Left renal cortex interstitium (tissue), 4 donors: ENCODE measurements around the gene GINS3. TPM values are rescaled to one million over a fixed set of nuclear protein-coding genes. Genes with fewer than 3 reads are reported as not detected.
"Not testable (repeated sequence)": the region's sequence is repeated elsewhere in the genome, so short reads cannot be mapped to it uniquely, and the experiment has no call there.

ENCODE experiments used
- DNase-seq, 4 donors: peaks; one replicate each; pipeline ENCODE4 v3.0.0-alpha.2; 2013; ENCODE audit warnings: low read depth in 4 of 4, low spot score in 2 of 4, missing footprints in 1 of 4
- polyA plus RNA-seq, 4 donors: library from polyadenylated mRNA; unstranded; fragments of 120-200 nt; gene quantifications; one replicate each; pipeline ENCODE4 v1.2.1, GENCODE V29; 2013; ENCODE audit not compliant: insufficient read length in 4 of 4

The GINS3 gene
- polyA plus RNA-seq, 4 donors: 11.8 to 12.5 (median 12.3) TPM

DNA sequence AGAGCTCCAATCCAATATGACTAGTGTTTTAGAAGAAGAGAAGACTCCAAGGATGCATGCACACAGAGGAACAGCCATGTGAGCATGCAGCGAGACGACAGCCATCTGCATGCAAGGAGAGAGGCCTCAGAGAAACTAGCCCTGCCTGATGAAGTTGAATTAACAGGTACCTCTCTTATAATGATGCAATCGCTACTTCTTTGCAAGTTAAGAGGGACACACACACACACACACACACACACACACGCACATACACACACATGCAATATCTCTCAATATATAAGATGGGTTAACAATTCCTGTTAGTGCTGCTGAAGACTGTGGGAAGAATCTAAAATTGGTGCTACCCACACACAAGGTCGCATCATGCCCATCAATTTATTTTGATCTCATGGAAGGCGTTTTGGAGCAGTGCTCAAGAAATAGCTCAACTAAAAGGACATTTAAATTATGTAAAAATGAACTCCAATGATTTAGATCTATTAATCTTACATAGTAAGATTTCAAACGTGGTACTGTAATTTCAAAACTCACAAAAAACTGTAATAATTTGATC is 7.0 kb upstream of the GINS3 start:
- DNase-seq: no peak

DNA sequence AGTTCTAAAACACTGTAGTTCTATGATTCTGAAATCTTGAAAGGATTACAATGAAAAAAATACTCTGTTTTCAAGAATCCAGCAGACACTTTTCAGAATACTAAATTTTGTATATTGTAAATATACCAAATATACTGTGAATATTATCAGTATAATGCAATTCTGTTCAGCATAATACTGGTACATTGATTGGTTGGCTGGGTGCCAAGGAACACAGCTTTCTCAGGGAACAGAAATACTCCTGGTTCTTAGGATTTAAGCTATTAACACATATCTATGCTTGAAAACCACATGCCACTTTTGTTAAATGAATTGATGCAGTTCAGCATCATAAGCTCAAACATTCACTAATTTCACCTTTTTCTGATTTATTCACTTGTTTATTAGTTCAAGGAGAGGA is 2.5 kb upstream of the GINS3 start:
- no peak for DNase-seq

DNA sequence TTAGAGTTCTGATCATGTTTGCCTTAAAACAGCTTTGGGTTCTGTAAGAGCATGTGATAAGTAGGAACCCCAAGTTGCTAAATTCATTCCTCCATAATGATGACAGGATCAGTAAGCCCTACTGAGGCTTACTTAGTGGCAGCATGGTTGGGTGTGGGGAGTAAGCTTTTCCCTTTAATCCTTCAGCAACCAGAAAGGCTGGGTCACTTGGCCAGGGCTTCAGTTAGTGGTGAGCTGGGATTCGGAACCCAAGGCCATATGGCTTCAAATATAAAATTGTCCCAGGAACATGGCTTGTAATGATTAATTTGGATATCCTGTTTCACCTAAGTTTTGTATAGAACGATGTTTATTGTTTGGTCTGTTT is 850 bp downstream of the GINS3 start:
- DNase-seq: no peak

DNA sequence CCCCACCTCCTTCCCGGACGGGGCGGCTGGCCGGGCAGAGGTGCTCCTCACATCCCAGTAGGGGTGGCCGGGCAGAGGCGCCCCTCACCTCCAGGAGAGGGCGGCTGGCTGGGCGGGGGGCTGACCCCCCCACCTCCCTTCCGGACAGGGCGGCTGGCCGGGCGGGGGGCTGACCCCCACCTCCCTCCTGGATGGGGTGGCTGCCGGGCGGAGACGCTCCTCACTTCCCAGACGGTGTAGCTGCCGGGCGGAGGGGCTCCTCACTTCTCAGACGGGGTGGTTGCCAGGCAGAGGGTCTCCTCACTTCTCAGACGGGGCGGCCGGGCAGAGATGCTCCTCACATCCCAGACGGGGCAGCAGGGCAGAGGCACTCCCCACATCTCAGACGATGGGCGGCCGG is 4.6 kb downstream of the GINS3 start:
- DNase-seq: not testable (repeated sequence)

DNA sequence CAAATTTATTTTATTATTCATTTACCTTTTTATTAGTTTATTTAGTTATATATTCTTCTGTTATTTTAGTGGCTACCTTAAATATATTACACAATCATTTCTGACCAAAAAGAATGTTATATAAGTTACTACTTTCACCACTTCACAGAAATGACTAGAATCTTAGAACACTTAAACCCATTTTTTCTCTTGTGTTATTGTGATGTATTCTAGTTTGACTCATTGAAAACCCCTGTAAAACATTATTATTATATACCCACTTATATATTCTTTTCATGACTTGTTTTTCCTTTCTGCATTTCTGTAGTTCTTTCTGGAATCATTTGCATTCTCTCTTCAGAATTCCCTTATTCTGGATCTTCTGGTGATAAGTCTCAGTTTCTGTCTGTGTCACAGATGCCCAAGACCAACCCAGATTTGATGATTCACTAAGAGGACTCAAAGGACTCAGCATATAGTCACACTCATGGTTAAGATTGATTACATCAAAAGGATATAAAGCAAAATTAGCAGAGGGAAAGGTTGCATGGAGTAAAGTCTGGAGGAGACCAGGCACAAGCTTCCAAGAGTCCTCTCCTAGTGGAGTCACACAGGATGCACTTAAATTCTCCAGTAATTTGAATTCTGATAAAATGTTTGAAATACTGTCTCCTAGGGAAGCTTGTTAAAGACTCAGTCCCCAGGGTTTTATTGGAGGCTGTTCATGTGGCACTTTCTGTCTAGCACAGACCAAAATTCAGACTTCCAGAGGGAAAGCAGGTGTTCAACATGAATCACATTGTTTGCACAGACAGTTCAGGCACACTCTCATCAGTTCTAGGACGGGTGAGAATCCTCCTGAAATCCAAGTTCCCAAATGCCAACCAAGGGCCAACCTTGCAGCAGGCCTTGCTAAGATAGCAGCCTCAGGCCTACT is 7.7 kb downstream of the GINS3 start:
- no peak for DNase-seq

DNA sequence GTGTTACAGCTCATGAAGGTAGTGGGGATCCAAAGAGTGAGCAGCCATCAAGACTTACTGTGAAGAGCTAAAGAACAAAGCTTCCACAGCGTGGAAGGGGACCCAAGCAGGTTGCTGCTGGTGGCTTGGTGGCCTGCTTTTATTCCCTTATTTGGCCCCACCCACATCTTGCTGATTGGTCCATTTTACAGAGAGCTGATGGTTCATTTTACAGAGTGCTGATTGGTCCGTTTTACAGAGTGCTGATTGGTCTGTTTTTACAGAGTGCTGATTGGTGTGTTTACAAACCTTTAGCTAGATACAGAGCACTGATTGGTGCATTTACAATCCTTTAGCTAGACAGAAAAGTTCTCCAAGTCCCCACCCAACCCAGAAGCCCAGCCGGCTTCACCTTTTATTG is 9.0 kb downstream of the GINS3 start:
- DNase-seq: not testable (repeated sequence)

DNA sequence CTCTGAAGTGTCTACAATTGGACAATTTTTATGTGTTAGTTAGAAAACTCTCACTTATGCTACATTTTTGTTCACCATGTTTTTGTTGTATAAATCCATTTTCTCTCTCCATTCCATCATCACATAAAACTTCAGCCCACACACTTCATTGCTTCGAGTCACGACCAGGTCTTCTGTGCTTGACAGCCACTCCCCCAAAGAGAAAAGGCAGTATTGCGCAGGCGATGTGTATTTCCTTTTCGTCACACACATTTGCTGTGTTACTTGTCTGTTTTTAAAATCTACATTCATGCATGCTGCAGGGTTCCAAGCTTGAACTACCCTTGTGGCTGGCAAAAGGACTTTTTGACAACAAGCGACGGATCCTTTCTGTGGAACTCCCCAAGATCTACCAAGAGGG is 10.5 kb downstream of the GINS3 start:
- no peak for DNase-seq

DNA sequence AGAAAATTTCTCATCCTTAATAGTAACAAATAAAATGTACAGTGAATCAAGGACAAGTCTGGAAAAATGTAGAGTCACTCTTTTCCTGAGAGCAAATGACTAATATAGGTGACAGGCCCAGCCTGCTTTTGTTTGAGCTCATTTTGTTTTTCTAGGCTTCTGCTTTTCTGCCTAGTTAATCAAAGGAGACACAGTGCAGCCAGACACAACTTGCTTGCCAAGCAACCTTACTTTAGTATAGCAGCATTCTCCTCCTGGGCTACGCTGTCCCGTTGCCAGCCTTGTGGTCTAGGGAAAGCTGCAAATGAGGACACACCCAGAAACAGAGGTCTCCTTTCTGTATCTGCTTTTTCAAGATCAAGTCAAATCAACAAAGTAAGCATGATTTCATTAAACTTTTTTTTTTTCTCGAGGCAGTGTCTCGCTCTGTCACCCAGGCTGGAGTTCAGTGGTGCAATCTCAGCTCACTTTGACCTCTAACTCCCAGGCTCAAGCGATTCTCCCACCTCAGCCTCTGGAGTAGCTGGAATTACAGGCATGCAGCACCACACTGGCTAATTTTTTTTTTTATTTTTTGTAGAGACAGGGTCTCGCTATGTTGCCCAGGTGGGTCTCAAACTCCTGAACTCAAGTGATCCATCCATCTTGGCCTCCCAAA is 17.2 kb downstream of the GINS3 start:
- DNase-seq: peak in 1 of 4 donors; percentile 11

DNA sequence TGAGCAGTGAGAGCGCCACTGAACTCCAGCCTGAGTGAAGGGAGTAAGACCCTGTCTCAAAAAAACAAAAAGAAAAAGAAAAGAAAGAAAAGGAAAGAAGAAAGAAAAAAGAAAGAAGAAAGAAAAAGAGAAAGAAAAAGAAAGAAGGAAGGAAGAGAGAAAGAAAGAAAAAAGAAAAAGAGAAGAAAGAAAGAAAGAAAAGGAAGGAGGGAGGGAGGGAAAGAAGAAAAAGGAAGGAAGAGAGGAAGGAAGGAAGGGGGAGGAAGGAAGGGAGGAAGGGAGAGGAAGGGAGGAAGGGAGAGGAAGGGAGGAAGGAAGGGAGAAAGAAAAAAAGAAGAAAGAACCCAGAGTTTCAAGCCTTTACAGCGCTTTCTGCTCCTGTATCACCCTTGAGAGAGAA is 19.1 kb downstream of the GINS3 start:
- no peak for DNase-seq

DNA sequence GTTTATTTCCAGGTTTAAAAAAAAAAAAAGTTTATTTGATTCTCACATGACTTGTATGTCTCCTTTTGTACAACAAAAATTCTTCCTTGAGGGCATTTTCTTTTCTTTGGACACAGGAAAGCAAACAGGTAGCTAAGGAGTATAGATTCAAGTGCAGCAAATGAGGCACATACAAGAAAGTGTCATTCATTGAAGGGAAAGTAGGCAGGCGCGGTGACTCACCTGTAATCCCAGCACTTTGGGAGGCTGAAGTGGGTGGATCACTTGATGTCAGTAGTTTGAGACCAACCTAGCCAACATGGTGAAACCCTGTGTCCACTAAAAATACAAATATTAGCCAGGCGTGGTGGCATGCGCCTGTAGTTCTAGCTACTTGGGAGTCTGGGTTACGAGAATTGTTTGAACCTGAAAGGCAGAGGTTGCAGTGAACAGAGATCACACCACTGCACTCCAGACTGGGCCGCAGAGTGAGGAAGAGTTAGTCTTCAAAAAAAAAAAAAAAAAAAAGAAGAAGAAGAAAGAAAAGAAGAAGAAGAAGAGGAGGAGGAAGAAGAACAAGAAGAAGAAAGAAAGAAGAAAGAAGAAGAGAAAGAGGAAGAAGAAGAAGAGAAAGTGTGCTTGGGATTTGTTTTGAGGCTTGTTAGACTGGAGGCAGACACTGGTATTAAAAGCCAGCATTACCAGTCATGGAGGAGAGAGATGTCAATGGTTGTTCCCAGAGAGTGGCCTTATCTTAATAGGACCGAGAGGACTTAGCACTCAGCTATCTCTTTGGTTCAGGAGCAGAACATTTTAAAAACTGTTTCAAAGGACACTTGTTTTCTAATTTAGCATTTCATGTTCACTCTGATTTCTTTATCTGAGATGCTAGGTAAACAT is 19.7 kb downstream of the GINS3 start:
- no peak for DNase-seq

DNA sequence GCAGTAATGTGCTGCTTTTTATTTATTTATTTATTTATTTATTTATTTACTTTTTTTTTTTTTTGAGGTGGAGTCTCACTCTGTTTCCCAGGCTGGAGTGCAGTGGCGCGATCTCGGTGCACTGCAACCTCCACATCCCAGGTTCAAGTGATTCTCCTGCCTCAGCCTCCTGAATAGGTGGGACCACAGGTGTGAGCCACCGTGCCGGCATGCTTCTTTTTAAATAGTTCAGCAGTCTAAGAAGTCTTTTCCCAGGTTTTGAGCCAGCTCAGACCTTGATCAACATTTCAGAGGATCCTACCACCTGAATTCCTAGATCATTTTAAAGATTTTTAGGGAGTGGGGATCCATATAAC is 20.3 kb downstream of the GINS3 start:
- DNase-seq: not testable (repeated sequence)

DNA sequence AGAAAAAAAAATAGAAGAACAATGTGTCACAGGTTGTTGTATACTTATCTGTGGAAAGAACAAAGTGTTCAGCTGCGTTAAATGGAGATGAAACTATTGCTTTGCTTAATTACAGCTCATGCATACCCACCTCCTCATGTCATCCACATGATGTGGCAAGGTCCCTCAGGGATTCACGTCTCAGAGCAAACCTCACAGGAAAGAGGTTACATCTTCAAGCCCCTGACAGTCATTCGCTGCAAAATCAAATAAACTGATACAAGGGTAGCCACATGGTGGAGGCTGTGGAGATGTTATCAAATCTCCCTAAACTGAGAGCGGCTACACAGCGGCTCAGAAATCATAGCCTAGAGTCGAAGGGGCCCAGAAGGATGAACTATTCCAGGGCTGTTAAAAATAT is 21.1 kb downstream of the GINS3 start:
- DNase-seq: no peak

DNA sequence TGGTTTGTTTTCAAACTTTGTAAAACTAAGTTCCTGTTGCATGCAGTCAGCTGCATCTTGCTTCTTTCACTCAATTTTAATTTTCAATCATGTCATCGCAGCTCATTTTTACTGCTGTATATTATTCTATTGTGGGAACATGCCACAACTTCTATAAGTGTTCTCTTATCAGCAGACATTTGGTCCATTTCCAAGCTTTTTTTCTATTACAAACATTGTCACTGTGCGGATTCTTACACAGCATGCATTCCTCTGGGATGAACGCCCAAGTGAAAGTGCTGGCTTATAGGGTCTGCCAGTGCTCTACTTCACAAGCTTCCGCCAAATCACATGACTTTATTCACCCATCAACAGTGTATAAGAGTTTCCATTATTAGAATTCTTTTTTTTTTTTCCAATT is 22.7 kb downstream of the GINS3 start:
- DNase-seq: no peak

DNA sequence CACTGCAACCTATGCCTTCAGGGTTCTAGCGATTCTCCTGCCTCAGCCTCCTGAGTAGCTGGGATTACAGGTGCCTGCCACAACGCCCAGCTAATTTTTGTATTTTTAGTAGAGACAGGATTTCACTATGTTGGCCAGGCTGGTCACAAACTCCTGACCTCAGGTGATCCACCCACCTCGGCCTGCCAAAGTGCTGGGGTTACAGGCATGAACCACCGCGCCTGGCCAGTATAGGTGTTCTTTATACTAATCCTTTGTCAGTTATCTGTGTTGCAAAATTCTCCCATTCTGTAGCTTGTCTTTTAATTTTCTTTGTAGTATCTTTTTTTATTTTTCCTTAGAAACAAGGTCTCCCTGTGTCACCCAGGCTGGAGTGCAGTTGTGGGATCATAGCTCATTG is 23.7 kb downstream of the GINS3 start:
- not testable (repeated sequence) for DNase-seq

DNA sequence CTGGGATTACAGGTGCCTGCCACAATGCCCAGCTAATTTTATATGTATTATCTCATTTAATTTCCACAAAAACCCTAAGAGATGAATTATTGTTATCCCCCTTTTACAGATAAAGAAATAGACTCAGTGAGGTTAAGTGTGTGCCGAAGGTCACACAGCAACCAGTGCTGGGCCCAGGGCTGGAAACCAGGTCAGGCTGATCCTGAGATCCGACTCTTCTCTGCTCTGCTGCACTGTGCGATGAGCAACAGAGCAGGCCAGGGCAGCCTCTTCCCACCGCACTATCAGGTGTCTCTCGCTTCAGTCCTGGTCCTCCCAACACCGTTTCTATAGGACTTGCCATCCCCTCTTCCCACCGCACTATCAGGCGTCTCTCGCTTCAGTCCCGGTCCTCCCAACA is 24.8 kb downstream of the GINS3 start:
- no peak for DNase-seq

DNA sequence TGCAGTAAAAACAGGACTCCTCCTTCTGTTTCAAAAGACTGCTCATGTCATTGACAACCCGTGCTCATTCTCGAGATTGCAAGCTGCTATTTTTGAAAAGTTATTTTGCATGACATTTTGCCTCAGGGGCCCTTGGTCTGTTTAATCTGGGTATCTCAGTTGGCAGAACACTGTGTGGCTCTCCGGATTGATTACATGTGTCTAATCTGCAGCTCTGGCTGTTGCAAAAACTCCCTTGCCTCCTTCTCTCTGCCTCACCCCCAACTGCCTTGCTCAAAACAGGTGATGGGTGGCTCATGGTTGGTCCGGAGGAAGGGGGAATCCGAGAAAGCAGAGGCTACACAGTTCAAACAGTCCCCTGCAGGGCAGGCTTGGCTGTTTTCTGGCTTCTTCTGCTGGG is 25.3 kb downstream of the GINS3 start:
- no peak for DNase-seq

DNA sequence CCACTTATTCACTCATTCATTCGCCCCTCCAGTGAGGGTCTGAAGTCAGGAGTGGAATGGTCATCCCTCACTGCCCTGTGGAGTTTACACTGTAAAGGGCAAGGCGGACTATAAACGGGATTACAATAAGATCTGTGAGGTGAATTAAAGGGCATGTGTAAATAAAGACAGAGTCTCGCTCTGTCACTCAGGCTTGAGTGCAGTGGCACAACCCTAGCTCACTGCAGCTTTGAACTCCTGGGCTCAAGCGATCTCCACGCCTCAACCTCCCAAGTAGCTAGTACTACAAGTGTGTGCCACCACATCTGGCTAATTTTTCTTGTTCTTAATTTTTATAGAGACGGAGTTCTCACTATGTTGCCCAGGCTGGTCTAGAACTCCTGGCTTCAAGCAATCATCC is 25.8 kb downstream of the GINS3 start:
- no peak for DNase-seq

DNA sequence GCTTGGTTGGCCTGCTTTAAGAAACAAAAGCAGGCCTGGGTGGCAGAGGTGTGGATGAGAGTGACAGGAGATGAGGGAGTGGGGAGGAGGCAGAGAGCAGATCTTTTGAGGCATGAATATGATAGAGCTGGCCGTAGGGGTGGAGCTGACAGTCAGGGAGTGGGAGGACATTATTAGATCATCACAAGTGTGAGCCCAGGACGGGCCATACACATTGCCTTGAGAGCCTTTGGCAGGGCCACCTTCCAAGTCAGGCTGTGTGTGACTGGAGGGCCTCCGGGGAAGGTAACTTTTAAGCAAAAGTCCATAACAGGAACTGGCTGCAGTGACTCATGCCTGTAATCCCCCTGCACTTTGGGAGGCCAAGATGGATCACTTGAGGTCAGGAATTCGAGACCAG is 26.3 kb downstream of the GINS3 start:
- DNase-seq: no peak

DNA sequence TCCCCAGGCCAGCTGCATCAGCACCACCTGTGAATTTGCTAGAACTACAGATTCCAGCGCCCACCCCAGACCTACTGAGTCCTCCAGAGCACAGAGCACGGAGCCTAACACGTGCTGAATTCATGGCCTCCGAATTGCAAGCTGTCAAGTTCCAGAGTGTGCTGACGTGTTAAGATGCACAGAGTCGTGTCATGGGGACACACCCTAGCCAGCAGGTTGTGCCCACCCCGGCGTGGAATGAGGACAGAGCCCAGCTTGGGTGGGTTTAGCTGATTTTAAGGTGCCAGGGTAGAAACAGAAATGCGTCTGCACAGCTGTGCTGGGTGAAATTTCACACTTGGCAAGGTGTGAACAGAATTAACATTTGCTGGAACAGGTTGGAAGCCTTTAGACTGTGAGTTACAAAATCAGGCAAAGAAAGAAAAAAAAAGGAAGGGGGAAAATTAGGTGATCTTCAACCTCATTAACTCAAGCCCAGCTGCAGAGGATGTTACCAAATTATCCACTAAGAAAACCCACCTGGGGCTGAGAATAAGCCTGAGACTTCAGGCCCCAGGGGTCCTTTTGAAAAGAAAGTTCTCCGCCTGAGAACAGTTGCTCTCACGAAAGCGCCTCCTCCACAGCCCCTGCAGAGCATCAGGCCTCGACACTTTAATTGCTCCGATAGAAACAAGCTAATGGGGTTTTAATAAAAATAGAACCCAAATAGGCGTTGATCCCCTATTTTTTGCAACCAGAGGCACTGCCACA is 27.1 kb downstream of the GINS3 start:
- DNase-seq: no peak

DNA sequence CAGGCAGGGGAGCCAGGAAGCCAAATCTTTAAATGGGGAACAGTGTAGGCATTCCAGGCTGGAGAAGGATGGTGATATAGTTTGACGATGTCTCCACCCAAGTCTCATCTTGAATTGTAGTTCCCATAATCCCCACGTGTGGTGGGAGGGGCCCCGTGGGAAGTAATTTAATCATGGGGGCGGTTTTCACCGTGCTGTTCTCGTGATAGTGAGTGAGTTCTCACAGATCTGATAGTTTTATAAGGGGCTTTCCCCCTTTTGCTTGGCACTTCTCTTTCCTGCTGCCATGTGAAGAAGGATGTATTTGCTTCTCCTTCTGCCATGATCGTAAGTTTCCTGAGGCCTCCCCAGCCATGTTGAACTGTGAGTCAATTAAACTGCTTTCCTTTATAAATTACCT is 28.8 kb downstream of the GINS3 start:
- no peak for DNase-seq
